BJ (cell line): ENCODE data around the gene REELD1. TPM values are rescaled to one million over a fixed set of nuclear protein-coding genes. Genes with fewer than 3 reads are reported as not detected.

Experiments used
- CTCF ChIA-PET: fragments of 350-600 bp; formaldehyde crosslinking; extraction: SDS; loops from one replicate; lab custom pipeline; 2021; ENCODE audit warnings: antibody characterized with exemption, inconsistent platforms; lab: Yijun Ruan, JAX
- POLR2A ChIA-PET: fragments of 300-600 bp; sonication (Branson Sonifier 250); formaldehyde crosslinking; extraction: SDS; loops from one replicate; lab custom pipeline; 2021; ENCODE audit warnings: antibody characterized with exemption; lab: Charles Lee
- DNase-seq: peaks from one replicate; pipeline ENCODE4 v3.0.0-alpha.2; 2011; ENCODE audit warnings: low read depth
- H3K27me3 ChIP-seq: 2 replicates; pipeline ENCODE4 v1.6.0; 2011; ENCODE audit warnings: low read length; ENCODE audit not compliant: control insufficient read depth, insufficient read depth
- H3K36me3 ChIP-seq: 2 replicates; pipeline ENCODE4 v1.5.1; 2011; ENCODE audit warnings: low read length; ENCODE audit not compliant: control insufficient read depth, insufficient read depth
- H3K4me3 ChIP-seq: 2 replicates; pipeline ENCODE4 v1.5.1; 2011; ENCODE audit warnings: low read depth, mild to moderate bottlenecking, control low read depth, low read length
- CTCF ChIP-seq: IDR thresholded peaks from 2 replicates; pipeline ENCODE4 v1.5.1; 2011; ENCODE audit warnings: low read depth, mild to moderate bottlenecking, control low read depth, inconsistent platforms, low read length, moderate library complexity; ENCODE audit not compliant: insufficient read depth
- polyA plus RNA-seq: library from polyadenylated mRNA; depleted of rRNA; stranded (reverse); fragments of >200 nt; gene quantifications from 2 replicates; pipeline ENCODE4 v1.2.3, GENCODE V29; 2011; rRNA removed

Gene REELD1
- polyA plus RNA-seq, 1 experiment = not detected

GRCh38 chr4:146275370-146275769 lies 61.0 kb downstream of the REELD1 start:
- ChIA-PET CTCF (interaction anchor here (0.6 kb wide), 1 partner anchor 1560 kb away, joined by 3 read pairs; no protein-coding TSS in a partner anchor), POLR2A (interaction anchor here (0.7 kb wide), 1 partner anchor 17 kb away, joined by 3 read pairs; no protein-coding TSS in a partner anchor)
- DNase-seq = no peak
- TF ChIP-seq CTCF = no peak
- Histone ChIP-seq H3K36me3 (peaks cover 2% of the 10 kb centered on the region; the same call in 1 of the 2 replicates), H3K4me3 (no peak overlapping the region), H3K27me3 (no peaks in the 10 kb centered on the region)

- Histone ChIP-seq H3K36me3 (no peaks in the 10 kb centered on the region), H3K27me3 (no peaks in the 10 kb centered on the region), H3K4me3 (no peak overlapping the region)
- POLR2A ChIA-PET = no interaction called here
- CTCF ChIA-PET = interaction anchor here (0.8 kb wide), 1 partner anchor 60 kb away, joined by 3 read pairs; no protein-coding TSS in a partner anchor
- DNase-seq = no peak
- TF ChIP-seq CTCF = no peak
These were observed 64.6 kb downstream of the REELD1 start for GRCh38 chr4:146278986-146279385.

Other genes starting within 250 kb of the REELD1 start
- gene LSM6, start 38.8 kb upstream of the REELD1 start, polyA plus RNA-seq = 5.8 and 12.6 TPM in 2 replicates